Lower lobe of right lung (tissue), 2 donors: ENCODE data around the gene KCNT2. TPM values are rescaled to one million over a fixed set of nuclear protein-coding genes. Genes with fewer than 3 reads are reported as not detected.

Experiments used
- ATAC-seq, 2 donors: fragments of 200-7000 bp; cut with Tn5 transposase; one replicate each; pipeline ENCODE4 v1.9.1; 2020 to 2022; ENCODE audit warnings: mild to moderate bottlenecking in 2 of 2, moderate library complexity in 2 of 2
- DNase-seq: peaks from one replicate; pipeline ENCODE4 v3.0.0-alpha.2; 2020
- H3K27ac ChIP-seq: fragments of 200-600 bp; one replicate; pipeline ENCODE4 v1.8.0; 2022
- H3K27me3 ChIP-seq: fragments of 200-600 bp; one replicate; pipeline ENCODE4 v1.8.0; 2022; ENCODE audit warnings: low read depth
- H3K36me3 ChIP-seq: fragments of 200-600 bp; one replicate; pipeline ENCODE4 v1.8.0; 2022; ENCODE audit warnings: mild to moderate bottlenecking
- H3K4me1 ChIP-seq: fragments of 200-600 bp; one replicate; pipeline ENCODE4 v1.8.0; 2022
- H3K4me3 ChIP-seq: fragments of 200-600 bp; one replicate; pipeline ENCODE4 v1.8.0; 2022; ENCODE audit warnings: mild to moderate bottlenecking
- H3K9me3 ChIP-seq: fragments of 200-600 bp; one replicate; pipeline ENCODE4 v1.8.0; 2022
- CTCF ChIP-seq: fragments of 200-600 bp; IDR thresholded peaks from one replicate; pipeline ENCODE4 v1.8.0; 2022; ENCODE audit warnings: antibody characterized with exemption, mild to moderate bottlenecking
- intact Hi-C: fragments of 100-400 bp; cut with DNase I; formaldehyde crosslinking; loops from one replicate; pipeline ENCODE4 v1.11.0; 2022
- total RNA-seq: library from RNA; stranded (reverse); fragmentation: NEBNext Ultra II Directional; extraction: Animal tissue kit (Norgen Biotek cat#: 25700); gene quantifications from one replicate; pipeline ENCODE4 v1.2.1, GENCODE V29; 2021
- donor health status: DM: no; HTN: yes; CAD: no; lungs with severe emphysema.

Gene KCNT2
- total RNA-seq, 1 donor from 2014 or later: 3.7 TPM

GRCh38 chr1:196323869-196324268 lies 284.4 kb downstream of the KCNT2 start:
- TF ChIP-seq CTCF: no peak
- no peaks in the 10 kb centered on the region for H3K9me3 ChIP-seq
- no peaks in the 10 kb centered on the region for H3K27me3 ChIP-seq
- H3K4me1 ChIP-seq: no peaks in the 10 kb centered on the region
- intact Hi-C loops: no loop called here
- H3K27ac ChIP-seq: no peak overlapping the region
- no peaks in the 10 kb centered on the region for H3K36me3 ChIP-seq
- ATAC-seq (no peak), DNase-seq (no peak)
- no peak overlapping the region for H3K4me3 ChIP-seq

GRCh38 chr1:196319301-196319700 lies 288.9 kb downstream of the KCNT2 start:
- intact Hi-C loops: no loop called here
- no peak for ATAC-seq

GRCh38 chr1:196317535-196318522 lies 290.4 kb downstream of the KCNT2 start:
- H3K27me3 ChIP-seq: no peaks in the 10 kb centered on the region
- intact Hi-C loops: no loop called here
- DNase-seq (no peak), ATAC-seq (peak in 1 of 2 donors; percentile 32)
- H3K9me3 ChIP-seq: no peaks in the 10 kb centered on the region
- no peaks in the 10 kb centered on the region for H3K36me3 ChIP-seq
- TF ChIP-seq CTCF: peak; percentile 50
- no peaks in the 10 kb centered on the region for H3K4me1 ChIP-seq
- H3K4me3 ChIP-seq: no peak overlapping the region
- no peak overlapping the region for H3K27ac ChIP-seq

More at GRCh38 chr1:196319301-196319700, 288.9 kb downstream of the KCNT2 start:
- no peaks in the 10 kb centered on the region for H3K36me3 ChIP-seq
- TF ChIP-seq CTCF: no peak
- H3K9me3 ChIP-seq: no peaks in the 10 kb centered on the region
- DNase-seq: no peak
- no peak overlapping the region for H3K27ac ChIP-seq
- no peaks in the 10 kb centered on the region for H3K27me3 ChIP-seq
- H3K4me1 ChIP-seq: no peaks in the 10 kb centered on the region
- no peak overlapping the region for H3K4me3 ChIP-seq

GRCh38 chr1:196312739-196313138 lies 295.5 kb downstream of the KCNT2 start:
- H3K36me3 ChIP-seq: no peaks in the 10 kb centered on the region
- H3K9me3 ChIP-seq: no peaks in the 10 kb centered on the region
- H3K27me3 ChIP-seq: no peaks in the 10 kb centered on the region
- H3K4me1 ChIP-seq: no peaks in the 10 kb centered on the region
- DNase-seq (no peak), ATAC-seq (no peak)
- H3K4me3 ChIP-seq: no peak overlapping the region
- no peak overlapping the region for H3K27ac ChIP-seq
- no peak for TF ChIP-seq CTCF
- intact Hi-C loops: no loop called here

GRCh38 chr1:196309386-196309785 lies 298.9 kb downstream of the KCNT2 start:
- Histone ChIP-seq H3K4me3 (no peak overlapping the region), H3K27me3 (no peaks in the 10 kb centered on the region), H3K36me3 (no peaks in the 10 kb centered on the region), H3K9me3 (no peaks in the 10 kb centered on the region), H3K4me1 (no peaks in the 10 kb centered on the region), H3K27ac (no peak overlapping the region)
- TF ChIP-seq CTCF: no peak
- ATAC-seq (no peak), DNase-seq (no peak)
- intact Hi-C loops: no loop called here
